GM12872 (cell line): ENCODE data around the gene BACE2.

Source experiments
- TF ChIP-seq, protein P1 (sequence below): IDR thresholded peaks from 3 replicates; pipeline ENCODE4 v1.5.1; 2011; ENCODE audit warnings: low read depth, mild to moderate bottlenecking, low read length, moderate library complexity; ENCODE audit not compliant: insufficient read depth

Gene BACE2

DNA sequence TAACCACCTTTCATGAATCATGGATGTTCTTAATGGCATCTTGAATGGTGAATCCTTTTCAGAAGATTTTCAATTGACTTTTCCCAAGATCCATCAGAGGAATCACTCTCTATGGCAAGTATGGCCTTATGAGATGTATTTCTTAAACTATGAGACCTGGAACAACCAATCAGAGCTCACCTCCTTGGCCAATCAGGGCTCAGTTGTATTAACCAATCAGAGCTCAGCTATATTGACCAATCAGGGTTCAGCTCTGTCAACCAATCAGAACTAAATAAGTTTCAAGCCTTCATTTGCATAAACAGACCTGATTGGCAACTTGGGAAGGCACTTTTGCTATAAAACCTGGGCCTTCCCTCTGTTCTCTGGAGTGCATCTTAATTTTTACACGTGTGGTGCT, 135.0 kb downstream of the BACE2 start:
- TF ChIP-seq, protein P1, sequence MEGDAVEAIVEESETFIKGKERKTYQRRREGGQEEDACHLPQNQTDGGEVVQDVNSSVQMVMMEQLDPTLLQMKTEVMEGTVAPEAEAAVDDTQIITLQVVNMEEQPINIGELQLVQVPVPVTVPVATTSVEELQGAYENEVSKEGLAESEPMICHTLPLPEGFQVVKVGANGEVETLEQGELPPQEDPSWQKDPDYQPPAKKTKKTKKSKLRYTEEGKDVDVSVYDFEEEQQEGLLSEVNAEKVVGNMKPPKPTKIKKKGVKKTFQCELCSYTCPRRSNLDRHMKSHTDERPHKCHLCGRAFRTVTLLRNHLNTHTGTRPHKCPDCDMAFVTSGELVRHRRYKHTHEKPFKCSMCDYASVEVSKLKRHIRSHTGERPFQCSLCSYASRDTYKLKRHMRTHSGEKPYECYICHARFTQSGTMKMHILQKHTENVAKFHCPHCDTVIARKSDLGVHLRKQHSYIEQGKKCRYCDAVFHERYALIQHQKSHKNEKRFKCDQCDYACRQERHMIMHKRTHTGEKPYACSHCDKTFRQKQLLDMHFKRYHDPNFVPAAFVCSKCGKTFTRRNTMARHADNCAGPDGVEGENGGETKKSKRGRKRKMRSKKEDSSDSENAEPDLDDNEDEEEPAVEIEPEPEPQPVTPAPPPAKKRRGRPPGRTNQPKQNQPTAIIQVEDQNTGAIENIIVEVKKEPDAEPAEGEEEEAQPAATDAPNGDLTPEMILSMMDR, result no peak

DNA sequence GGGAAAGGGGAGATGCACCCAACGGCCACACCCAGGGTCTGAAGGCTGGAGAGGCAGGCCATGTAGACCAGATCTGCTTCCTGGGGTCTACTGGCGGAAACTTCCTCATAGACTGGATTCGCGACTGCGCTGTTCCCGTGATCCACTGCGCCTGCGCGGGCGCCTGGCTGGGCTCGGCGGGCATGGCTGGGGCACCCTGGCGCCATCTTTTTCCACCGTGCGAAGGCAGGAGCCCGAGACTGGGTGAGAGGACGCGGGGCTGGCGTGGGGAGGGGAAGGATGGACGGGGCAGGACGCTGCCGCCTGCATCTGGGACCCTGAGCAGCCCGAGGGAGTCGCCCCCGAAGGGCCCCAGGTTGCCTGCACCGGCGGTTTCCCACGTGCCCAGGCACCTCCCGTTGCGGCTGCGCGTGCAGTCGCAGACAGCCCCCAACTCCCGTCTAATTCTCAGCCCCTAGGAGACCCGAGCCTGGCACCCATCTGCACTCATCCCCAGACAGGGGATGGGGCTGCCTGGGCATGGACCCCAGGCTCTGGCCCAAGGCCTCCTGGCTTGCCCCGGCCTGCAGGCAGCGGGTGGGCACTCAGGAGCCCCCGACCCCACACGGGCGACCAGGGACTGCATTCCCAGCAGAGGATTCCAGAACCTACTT, 136.2 kb downstream of the BACE2 start:
- TF ChIP-seq, protein P1, result no peak

DNA sequence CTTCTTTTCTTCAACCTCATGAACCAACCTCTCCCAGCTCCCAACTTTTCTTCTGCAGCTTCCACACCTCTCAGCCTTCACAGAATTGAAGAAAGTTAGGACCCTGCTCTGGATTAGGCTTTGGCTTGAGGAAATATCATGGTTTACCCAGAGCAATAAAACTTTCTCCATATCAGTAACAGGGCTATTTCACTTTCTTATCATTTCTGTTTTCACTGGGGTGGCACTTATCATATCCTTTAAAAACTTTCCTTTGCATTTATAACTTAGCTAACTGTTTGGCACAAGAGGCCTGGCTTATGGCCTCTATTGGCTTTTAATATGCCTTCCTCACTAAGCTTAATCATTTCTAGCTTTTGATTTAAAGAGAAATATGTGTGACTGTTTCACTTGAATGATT, 139.3 kb downstream of the BACE2 start:
- TF ChIP-seq, protein P1, result no peak

DNA sequence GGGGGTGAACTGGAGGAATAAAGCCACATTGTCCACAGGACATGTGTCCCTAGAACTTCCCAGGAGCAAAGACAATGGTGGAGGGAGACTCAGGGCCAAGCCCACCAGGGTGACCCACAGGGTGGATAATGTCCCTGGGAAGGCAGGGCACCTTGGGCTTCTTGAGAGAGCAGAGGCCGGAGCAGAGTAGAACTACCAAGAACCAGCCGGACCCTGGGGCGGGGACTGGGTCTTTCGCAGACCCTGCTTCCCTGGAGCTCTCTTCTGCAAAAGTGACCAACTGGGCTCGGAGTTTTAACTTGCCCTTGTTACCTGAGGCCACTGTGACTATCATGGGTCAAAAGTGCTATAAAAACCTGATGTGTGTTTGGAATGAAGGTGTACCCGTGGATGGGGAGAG, 147.8 kb downstream of the BACE2 start:
- TF ChIP-seq, protein P1, result no peak

DNA sequence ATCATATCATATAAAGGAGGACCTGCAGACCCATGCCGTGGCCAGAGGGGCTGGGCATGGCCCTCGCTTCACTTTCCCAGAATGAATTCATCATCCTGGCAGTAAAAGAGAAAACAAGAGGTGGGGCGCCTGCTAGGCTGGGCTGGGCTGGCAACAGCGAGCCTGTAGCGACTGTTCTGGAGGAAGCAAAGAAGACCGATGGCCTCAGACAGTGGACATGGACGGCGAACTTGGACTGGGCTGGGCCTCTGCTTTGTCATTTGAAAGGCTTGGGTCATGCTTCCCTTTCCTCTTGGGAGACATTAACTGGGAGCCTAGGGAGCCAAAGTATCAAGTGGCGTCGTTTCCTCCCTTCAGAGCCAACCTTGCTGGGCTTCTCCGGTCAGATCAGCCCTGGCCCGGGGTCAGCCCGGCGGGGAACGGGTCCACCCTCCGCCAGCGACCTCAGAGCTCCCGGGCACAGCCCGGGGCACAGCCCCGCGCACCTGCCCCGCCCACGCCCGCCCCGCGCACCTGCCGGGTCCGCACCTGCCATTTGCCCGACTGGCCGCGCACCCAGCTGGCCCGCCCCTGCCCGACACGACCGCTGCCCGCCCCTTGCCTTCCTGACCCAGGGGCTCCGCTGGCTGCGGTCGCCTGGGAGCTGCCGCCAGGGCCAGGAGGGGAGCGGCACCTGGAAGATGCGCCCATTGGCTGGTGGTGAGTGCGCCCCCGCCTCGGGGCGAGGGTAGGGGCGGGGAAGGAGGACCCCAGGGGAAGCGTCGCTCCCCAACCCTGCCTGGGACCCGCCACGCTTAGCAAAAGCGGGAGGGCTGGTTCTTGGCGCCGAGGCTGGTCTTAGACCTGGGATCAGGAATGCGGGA, 148.5 kb downstream of the BACE2 start, which contains the start of gene FAM3B:
TSS of gene FAM3B (plus strand) at position 602 of the 863 bp plus-strand sequence. CDS start at position 681, 79 bp downstream.
- TF ChIP-seq, protein P1, result no peak

DNA sequence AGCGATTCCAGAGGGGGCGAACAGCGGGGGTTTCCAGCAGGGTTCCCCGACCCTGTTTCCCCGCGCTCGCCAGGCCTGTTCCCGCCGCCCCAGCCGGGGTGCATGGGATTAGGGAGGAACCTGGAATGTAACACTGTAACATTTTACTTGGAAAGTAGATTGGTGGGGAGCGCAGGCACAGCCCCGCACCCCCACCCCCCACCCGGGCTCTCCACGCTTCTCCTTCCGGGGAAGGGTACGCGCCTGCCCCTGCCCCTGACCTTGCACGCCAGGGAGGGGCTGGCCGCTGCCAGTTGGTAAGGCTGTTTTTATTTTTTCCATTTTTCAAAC, 149.1 kb downstream of the BACE2 start:
- TF ChIP-seq, protein P1, result no peak

DNA sequence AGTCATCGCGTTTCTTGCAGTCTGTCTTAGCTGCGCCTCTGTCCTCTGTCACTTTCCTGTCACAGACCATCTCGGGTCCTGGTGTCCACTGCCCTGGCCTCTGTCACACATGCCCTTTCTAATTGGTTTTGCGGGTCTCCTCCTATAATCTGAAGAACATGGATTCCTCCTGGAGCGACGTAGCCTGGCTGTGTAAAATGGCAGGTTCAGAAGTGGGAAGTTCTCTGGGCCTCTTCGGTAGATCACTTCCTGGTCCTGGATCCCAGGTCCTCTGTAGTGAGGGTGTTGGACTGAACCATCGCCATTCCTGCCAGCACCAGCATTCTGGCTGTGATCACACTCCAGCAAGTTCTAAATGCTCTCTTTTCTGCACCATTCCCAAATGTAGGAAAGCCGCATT, 149.5 kb downstream of the BACE2 start:
- TF ChIP-seq, protein P1, result no peak
